ENCODE data around the gene HOXB3.

DNA sequence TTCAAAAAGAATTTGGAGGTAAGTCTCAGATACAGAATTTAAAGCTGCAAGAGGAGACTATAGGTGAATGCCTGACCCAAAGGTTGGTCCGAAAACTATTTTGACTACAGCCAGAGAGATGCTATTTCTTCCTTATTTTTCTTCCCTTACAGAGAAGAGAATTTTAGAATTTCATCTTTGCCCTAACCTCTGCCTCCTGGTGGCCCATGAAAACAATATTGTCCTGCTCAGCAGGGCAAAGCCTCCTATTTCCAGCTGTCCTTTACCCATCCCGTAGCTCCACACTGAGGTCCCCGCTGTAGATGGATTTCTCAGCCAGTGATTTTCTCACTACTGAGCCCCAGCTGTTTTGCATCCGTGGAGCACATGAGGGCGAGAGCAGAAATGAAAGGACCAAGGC is 83.8 kb downstream of the HOXB3 start:
- no peak for TF ChIP-seq POLR2A (IDR thresholded peaks at IDR 0.05)
- TF ChIP-seq, protein P1, sequence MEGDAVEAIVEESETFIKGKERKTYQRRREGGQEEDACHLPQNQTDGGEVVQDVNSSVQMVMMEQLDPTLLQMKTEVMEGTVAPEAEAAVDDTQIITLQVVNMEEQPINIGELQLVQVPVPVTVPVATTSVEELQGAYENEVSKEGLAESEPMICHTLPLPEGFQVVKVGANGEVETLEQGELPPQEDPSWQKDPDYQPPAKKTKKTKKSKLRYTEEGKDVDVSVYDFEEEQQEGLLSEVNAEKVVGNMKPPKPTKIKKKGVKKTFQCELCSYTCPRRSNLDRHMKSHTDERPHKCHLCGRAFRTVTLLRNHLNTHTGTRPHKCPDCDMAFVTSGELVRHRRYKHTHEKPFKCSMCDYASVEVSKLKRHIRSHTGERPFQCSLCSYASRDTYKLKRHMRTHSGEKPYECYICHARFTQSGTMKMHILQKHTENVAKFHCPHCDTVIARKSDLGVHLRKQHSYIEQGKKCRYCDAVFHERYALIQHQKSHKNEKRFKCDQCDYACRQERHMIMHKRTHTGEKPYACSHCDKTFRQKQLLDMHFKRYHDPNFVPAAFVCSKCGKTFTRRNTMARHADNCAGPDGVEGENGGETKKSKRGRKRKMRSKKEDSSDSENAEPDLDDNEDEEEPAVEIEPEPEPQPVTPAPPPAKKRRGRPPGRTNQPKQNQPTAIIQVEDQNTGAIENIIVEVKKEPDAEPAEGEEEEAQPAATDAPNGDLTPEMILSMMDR (IDR thresholded peaks at IDR 0.05), result no peak
